HepG2 (cell line): Measurements from ENCODE around the gene MIER2.
"Not testable (repeated sequence)": the region's sequence is repeated elsewhere in the genome, so short reads cannot be mapped to it uniquely, and the experiment has no call there.

Experiments
- GLI4 ChIP-seq: sonication (generic); formaldehyde crosslinking; IDR thresholded peaks from 2 replicates; pipeline ENCODE4 v1.5.1; 2020; ENCODE audit warnings: missing genetic modification reagents, mild to moderate bottlenecking, moderate library complexity, borderline replicate concordance
- NFYB ChIP-seq: sonication (generic); formaldehyde crosslinking; IDR thresholded peaks from 2 replicates; pipeline ENCODE4 v1.4.0; 2020; ENCODE audit warnings: missing genetic modification reagents
- NONO ChIP-seq, 2 experiments: fragments of 450-650 bp in 1 of 2; sonication (generic) in 1 of 2; formaldehyde crosslinking in 1 of 2; IDR thresholded peaks in 1 of 2; conservative IDR thresholded peaks in 1 of 2; 2 replicates each; pipeline versions ENCODE4 v1.6.1 to v1.8.0; 2017 to 2022; ENCODE audit warnings: mild to moderate bottlenecking in 1 of 2, missing genetic modification reagents in 1 of 2, moderate library complexity in 1 of 2
- USF2 ChIP-seq, 2 experiments: sonication (generic) in 1 of 2; formaldehyde crosslinking in 1 of 2; IDR thresholded peaks; 2 replicates each; pipeline versions ENCODE4 v1.5.1 to v1.6.1; 2011 to 2020; ENCODE audit warnings: borderline replicate concordance in 1 of 2, low read depth in 1 of 2, low read length in 1 of 2, mild to moderate bottlenecking in 1 of 2, missing genetic modification reagents in 1 of 2, moderate library complexity in 1 of 2
- ZFP82 ChIP-seq: sonication (generic); formaldehyde crosslinking; IDR thresholded peaks from 2 replicates; pipeline ENCODE4 v1.5.1; 2020; ENCODE audit warnings: mild to moderate bottlenecking, missing genetic modification reagents, borderline replicate concordance
- ZFX ChIP-seq: sonication (generic); formaldehyde crosslinking; IDR thresholded peaks from 2 replicates; pipeline ENCODE4 v1.4.0; 2020; ENCODE audit warnings: mild to moderate bottlenecking, low read depth, missing genetic modification reagents, moderate library complexity
- ZNF121 ChIP-seq: sonication (generic); formaldehyde crosslinking; IDR thresholded peaks from 2 replicates; pipeline ENCODE4 v1.5.0; 2020; ENCODE audit warnings: mild to moderate bottlenecking, missing genetic modification reagents
- ZNF232 ChIP-seq: sonication (generic); formaldehyde crosslinking; IDR thresholded peaks from 2 replicates; pipeline ENCODE4 v1.4.0; 2020; ENCODE audit warnings: missing genetic modification reagents, borderline replicate concordance
- ZNF343 ChIP-seq: sonication (generic); formaldehyde crosslinking; IDR thresholded peaks from 2 replicates; pipeline ENCODE4 v1.4.0; 2020; ENCODE audit warnings: mild to moderate bottlenecking, missing genetic modification reagents

GRCh38 chr19:380618-381219 lies 36.1 kb upstream of the MIER2 start:
- TF ChIP-seq NFYB; USF2 (IDR thresholded peaks at IDR 0.05; ENCODE audit: low read depth, low read length); USF2 (CRISPR knock-in tag; IDR thresholded peaks at IDR 0.05; ENCODE audit: borderline replicate concordance); ZNF343 (CRISPR knock-in tag); ZNF121; ZNF232 (CRISPR knock-in tag); ZFP82; GLI4 (CRISPR knock-in tag); ZFX (CRISPR knock-in tag); NONO (IDR thresholded peaks at IDR 0.05); NONO (CRISPR knock-in tag; conservative IDR thresholded peaks at IDR 0.05): not testable (repeated sequence)
